ENCODE results near the gene UBLCP1.
A peak's percentile ranks its signal among the peaks of the same experiment; 100 is the strongest.
"Not testable (repeated sequence)": the region's sequence is repeated elsewhere in the genome, so short reads cannot be mapped to it uniquely, and the experiment has no call there.

The UBLCP1 gene

DNA sequence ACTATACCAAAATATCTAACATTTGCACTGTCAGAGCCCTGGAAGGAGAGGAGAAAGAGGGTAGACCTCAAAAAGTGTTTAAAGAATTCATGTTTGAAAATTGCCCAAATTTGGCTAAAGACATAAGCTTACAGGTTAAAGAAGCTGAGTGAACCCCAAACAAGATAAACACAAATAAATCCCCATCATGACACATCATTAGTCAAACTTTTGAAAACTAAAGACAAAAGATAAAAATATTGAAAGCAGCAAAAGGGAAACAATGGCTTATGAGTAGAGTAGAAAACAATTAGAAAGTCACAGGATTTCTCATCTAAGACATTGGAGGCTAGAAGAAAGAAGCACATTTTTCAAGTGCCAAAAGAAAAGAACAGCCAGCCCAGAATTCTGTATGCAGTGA lies 6.1 kb upstream of the UBLCP1 start:
- no peak for DNase-seq

DNA sequence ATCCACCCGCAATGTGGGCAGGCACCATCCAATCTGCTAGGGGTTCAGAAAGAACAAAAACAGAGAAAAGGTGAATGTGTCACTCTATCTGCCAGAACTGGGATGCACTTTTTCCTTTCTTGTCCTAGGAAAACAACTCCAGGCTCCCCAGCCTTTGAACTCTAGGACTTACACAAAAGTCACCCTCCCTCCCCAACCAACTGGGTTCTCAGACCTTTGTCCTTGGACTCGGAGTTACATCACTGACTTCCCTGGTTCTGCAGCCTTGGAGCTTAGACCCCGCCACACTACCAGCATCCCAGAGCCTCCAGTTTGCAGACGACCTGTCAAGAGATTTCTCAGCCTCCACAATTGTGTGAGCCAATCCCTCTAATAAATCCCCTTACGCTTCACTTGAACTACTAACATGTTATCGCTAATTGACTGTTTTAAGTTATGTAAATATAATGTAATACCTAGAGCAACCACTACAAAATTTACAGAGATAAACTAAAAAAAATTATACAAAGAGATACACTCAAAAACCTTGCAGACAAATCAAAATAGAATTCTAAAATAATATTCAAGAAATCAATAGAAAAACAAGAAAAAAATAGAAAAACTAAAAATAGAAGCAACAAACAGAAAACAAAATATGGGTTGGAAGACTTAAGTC lies 5.3 kb upstream of the UBLCP1 start:
- DNase-seq: no peak

DNA sequence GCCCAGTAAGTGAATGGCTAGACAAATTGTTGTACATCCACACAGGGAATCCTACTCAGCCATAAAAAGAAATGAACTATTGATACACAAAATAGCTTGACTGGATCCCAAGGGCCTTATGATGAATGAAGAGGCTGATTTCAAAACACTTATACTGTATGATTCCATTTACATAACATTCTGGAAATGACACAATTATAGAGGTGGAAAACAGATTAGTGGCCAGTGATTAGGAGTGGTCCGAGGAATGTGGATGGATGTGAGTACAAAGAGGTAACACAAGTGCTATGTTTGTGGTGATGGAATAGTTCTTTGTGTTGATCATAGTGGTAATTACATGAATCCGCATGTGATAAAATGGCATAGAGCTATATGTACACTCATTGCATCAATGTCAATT lies 4.7 kb upstream of the UBLCP1 start:
- DNase-seq: no peak

DNA sequence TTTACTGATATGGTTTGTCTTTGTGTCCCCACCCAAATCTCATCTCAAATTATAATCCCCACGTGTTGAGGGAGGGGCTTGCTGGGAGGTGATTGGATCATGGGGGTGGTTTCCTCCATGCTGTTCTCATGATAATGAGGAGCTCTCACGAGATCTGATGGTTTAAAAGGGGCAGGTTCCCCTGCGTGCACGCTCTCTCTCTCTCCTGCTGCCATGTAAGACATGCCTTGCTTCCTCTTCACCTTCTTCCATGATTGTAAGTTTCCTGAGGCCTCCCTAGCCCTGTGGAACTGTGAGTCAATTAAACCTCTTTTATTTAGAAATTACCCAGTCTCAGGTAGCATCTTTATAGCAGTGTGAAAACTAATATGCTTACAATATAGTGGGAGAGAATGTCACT lies 2.9 kb upstream of the UBLCP1 start:
- not testable (repeated sequence) for DNase-seq

DNA sequence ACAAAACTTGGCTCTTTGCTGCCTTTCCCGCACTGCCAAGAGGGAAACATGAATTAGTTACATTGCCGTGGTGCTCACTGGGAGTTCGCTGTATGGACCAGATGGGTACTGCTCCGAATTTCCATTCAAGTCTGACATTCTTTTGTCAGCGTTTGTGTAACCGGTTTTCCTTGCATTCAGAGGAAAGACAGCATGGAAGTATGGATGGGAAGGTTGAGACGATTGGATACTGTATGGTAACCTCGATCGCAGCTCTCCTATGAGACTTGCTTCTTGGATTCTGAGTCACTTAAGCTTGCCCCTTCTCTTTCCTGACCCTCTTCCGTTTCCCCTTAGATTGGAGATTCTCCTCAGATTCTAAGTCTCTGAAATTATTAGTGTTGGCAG lies 625 bp upstream of the UBLCP1 start:
- no peak for DNase-seq

DNA sequence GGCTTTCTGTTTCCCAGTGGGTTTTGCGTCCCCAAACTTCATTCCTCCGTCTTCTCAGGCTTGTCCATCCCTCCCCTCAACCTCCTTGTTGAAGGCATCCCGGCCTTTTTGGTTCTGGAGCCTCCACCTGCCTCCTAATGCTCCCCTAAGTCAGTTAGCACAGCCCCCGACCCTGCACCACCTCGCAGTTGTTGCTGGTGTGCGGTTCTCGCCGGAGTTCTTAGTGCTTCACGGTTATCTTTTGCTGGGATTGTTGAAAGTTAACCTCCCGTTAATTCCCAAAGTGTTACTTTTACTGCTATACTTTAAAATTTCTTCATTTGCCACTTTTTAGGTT lies 447 bp downstream of the UBLCP1 start:
- DNase-seq: no peak

DNA sequence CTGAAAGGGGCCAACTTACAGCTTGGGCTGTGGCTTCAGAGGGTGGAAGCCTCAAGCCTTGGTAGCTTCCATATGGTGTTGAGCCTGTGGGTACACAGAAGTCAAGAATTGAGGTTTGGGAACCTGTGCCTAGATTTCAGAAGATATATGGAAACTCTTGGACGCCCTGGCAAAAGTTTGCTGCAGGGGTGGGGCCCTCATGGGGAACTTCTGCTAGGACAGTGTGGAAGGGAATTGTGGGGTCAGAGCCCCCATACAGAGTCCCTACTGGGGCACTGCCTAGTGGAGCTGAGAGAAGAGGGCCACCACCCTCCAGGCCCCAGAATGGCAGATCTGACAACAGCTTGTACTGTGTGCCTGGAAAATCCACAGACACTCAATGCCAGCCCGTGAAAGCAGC lies 3.7 kb downstream of the UBLCP1 start:
- DNase-seq: not testable (repeated sequence)

DNA sequence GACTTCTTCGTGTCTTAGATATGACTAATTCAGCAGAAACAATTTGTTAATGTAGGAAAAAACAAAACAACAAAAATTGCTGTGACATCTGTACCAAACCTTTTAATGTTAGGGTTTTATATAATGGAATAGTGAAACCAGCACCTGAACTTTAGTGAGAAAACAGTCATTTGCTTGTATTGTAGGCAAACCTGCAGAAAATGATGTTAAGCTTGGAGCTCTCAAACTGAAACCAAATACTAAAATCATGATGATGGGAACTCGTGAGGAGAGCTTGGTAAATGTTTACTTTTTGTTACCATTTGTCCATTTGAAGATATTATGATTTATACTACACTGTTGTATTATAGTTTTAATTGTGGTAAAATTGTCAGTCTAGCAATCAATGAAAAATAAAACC lies 6.6 kb downstream of the UBLCP1 start:
- DNase-seq: no peak

DNA sequence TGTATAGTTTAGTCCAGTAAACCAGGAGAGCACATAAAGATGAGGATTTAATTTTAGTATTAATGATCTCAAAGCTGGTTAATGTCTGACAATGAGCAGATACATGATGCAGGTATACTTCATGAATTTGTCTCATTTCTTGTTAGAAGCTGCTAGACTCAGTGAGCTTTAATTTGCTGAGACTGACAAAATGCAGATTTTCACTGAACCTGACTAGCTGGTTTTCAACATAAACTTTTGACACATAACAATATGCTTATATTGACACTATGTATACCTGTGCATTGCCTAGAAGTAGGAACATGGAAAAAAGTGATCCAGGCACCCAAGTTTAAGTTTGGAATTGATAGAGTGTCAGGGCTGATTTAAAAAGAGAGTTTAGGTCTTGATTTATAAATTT lies 10.8 kb downstream of the UBLCP1 start:
- no peak for DNase-seq

DNA sequence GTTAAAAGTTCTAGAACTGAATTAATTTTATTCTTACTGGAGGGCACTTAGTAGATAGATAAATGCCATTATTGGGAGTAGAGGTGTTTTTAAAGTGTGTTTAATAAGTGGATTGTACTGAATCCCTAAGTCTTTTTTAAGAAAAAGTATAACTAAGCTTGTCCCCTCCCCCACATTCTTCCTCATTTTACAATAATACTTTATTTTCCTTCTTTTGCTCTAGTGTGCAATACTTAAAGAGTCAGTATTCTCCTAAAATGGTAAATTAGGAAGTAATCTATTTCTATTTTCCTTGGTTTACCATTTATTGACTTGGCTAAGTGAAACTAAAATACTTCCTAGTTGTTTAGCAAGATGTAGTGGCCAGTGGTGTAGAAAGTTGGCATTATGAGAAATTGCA lies 11.6 kb downstream of the UBLCP1 start:
- no peak for DNase-seq

DNA sequence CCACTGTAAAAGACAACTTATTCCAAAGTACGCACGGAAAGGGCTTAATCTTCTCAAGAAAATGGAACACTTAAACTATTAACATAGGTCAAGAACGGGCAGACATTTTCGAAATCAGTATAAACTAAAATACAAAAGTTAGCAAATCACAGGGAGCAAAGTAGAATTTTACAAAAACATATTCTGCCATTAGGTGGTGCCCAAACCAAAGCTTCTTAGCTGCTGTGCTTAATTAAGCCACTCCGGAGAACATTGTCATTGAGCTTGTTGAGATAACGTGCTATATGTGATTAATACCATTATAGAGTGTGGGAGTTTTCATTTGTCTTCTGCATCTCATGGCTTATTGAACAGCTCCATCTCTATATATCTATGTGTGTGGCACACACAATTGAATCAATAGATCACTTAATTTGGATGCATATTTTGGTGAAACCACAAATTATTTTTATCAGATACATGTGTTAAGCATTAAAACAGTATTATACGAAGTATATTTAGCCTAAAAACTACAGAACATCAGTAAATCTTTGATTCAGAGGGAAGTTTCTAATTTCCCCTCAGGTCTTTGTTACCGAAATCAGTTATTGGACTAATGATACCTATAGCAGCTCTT lies 23.4 kb downstream of the UBLCP1 start:
- no peak for DNase-seq

DNA sequence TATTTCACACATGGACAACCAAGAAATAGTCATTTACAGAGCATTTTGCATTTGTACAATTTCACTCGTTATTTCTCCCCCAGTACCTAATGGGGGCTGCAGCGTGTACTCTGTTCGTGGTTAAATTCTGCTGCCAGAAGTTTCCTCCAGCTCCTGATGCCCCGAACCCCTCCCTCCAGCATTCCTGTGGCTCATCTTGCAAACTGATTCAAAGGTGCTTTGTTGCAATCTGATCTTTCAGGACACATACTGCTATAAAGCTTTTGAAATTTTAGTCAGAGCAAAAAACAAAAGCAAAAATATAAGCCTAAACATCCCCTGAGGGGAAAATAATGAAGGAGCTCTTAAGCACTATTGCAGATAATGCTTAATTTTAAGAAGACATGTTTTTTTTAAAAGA lies 27.7 kb downstream of the UBLCP1 start:
- no peak for DNase-seq

DNA sequence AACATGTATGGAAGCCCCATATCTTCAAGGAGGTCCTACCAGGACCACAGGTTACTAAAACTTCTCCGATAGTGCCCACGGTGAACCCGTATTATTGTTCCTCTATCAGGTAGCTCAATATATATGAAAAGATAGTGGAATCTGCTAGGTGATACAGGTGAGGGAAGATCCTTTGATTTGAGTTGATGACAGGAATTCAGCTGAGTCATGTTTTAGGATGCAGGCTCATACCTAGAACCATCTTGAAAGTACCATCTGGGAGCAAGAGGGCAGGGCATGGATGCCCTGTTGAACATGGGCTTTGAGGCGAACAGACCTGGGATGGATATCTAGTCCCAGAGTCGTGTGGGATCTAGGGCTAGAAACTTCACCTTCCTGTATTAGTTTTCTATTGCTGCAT lies 31.8 kb downstream of the UBLCP1 start:
- DNase-seq: no peak

DNA sequence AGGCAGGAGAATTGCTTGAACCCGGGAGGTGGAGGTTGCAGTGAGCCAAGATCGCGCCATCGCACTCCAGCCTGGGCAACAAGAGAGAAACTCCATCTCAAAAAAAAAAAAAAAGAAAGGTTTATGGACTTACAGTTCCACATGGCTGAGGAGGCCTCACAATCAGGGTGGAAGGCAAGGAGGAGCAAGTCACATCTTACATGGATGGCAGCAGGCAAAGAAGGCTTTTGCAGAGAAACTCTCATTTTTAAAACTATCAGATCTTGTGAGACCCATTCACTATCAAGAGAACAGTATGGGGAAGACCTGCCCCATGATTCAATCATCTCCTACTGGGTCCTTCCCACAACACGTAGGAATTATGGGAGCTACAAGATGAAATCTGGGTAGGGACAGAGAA lies 34.2 kb downstream of the UBLCP1 start:
- not testable (repeated sequence) for DNase-seq

DNA sequence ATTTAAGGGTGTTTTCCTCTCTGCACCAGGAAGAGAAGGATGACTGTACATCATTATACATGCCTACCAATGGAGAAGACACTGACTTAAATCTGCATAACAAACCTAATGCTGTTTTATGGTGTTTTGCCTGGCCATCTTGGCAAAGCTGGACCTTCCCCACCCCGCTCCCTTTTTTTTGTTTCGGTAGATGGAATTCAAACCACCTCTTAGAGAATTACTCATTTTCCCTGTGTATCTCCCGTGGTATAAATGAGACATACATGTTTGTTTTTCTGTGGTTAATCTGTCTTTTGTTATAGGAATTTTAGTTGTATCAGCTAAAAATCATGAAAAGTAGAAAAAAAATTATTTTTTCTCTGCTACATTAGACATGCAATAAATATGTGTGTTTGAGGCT lies 38.4 kb downstream of the UBLCP1 start:
- no peak for DNase-seq

DNA sequence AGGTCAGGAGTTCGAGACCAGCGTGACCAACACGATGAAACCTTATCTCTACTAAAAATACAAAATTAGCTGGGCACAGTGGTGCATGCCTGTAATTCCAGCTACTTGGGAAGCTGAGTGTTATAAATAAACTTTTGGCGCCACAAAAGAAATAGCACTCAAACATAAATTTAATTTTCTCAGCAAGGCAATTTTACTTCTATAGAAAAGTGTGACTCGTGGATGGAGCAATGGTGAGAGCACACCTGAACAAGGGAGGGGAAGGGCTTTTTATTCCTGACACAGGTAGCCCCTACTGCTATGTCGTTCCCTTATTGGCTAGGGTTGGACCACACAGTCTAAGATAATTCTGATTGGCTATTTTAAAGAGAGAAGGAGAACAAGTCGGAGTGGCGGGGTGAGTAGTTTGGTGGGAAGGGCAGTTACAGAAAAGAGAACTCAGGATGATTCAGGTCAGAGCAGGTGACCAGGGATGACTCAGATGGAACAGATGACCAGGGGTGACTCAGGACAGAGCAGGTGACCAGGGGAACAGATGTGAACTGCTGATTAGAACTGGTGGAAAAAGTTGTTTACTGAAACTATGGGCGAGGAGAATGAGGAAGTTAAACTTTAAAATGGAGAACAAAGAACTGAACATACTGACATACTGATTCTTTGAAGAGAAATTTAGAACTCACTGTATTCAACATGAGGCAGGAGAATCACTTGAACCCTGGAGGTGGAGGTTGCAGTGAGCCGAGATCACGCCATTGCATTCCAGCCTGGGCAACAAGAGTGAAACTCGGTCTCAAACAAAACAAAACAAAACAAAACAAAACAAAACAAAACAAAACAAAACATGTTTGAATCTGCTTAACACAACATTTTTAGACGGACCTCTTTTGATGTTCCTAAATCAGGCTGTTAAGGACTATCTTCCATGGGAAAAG lies 39.1 kb downstream of the UBLCP1 start:
- not testable (repeated sequence) for DNase-seq

DNA sequence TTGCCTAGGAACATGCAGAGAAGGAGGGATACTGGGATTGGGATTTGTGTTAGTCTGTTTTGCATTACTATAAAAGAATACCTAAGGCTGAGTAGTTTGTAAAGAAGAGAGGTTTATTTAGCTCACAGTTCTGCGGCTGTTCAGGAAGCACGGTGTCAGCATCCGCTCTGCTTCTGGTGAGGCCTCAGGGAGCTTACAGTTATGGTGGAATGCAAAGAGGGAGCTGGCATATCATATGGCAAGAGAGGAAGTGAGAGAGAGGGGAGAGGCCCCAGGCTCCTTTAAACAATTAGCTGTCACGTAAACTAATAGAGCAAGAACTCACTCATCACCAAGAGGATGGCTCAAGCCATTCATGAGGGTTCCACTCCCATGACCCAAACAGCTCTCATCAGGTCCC lies 40.2 kb downstream of the UBLCP1 start:
- no peak for DNase-seq

DNA sequence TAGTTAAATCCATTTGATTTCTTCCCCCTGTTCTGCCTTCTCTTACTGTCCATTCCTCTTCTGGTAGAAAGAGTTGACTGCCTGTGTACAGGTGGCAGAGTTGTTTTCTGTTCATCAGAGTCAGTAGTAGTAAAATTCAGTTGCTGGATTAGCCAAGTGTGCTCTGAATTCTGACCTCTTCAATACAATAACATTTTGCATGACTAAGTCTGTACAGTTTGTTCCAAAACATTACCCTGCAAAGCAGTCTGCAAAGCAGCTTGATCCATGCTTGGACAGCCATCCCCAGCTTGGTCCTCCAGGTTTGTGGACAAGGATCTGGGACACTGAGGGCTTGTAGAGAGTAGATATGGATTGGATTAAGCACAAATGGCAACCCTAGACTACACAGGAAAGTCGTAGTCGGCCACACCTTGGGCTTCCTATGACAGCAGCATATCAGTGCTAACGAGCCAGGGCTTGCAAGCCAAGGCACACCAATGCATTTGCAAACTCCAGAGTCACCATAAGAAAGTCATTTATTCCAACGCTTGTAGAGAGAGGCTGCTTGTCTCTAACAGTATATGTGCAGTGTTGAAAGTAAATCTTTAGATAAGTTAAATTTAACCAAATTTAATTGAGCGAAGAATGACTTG lies 42.0 kb downstream of the UBLCP1 start:
- DNase-seq: no peak

DNA sequence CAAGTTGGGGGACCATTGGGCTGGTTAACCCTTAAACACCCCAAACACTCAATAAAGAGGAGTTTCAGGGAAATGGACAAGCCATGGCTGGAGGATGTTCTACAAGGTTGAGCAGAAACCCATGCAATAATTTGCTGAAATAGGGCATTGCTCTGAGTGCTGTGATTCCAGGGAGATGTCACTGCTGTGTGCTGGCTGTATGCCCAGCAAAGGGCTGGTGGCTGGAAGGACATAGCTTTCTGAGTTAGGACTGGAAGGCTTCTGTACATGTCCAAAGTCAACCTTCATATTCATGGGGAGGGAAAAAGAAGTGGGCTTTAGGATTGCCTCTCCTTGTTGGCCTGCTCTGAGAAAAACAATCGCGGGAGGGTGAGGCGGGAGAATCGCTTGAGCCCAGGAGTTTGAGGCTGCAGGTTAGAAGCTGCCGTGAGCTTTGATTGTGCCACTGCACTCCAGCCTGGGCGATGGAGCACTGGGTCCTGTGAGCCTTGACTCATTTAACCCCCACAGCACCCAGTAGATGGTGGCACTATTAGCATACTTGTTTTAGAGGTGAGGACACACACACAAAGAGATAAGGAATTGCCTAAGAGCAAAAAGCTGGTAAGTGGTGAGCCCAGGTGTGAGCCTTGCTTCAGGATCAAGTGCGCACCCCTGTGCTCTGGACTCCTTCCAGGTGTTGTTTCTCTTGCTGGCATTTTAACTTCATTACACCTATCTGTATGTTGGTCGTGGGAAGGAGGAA lies 46.8 kb downstream of the UBLCP1 start:
- no peak for DNase-seq

DNA sequence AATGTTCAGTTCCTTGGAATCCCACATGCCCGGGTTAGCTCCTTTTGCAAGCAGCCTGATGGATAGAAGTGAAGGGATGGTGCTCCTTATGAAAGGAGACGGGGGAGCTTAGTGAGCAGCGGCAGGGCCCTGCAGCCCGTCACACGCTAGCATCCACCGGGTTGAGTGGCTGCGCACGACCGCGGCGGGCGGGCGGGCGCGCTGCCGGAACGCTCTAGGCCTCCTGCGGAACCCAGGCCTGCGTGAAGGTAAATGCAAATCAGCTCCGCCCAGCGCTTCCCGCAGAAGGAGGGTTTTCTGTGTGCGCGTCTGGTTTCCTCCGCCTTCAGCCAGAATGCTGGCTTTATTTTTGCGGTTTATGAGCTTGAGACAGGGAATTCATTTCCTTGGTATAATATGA lies 47.4 kb downstream of the UBLCP1 start:
- peak; percentile 19 for DNase-seq

DNA sequence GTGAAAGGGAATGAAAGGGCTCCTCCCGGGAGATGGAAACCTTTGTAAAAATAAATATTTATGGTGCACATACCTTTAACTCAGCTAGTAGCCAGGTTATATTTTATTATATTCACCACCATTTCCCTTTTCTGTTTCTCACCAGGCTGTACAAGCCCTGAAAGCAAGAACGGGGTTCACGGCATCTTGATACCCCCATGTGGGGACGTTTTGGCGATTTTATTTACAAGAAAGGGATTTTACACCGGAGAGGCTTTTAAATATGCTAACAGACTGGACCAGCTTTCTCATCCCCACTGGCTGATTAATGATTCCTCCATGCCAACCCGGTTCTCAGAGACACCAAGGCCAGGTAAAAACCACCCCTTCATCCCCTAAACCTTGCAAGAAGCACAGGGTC lies 48.0 kb downstream of the UBLCP1 start:
- no peak for DNase-seq

DNA sequence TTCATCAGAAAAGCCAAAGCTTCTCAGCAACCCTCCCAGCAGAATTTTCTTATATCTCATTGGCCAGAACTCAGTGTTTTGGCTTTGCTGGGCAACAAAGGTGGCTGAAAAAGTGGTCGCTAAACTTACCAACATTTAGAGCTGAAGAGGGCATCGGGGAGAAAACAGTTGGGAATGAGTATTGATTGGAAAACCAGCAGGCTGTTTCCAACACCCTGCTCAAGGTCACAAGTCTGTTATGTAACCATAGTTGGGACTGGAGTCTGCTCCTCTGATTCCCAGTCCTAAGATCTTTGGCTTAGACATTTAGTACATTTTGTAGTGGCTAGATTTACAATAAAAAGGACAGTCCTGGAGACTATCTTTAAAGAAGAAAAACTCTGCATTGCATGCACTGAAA lies 50.1 kb downstream of the UBLCP1 start:
- DNase-seq: no peak
